ENCODE measurements around the gene CKAP4. TPM values are rescaled to one million over a fixed set of nuclear protein-coding genes. Genes with fewer than 3 reads are reported as not detected.
A peak's percentile ranks its signal among the peaks of the same experiment; 100 is the strongest.

CKAP4 gene
- total and polyA plus RNA-seq, 12 donors = 12.9 to 63.2 (median 45.5) TPM

GRCh38 chr12:106214571-106214970, 33.2 kb downstream of the CKAP4 start:
- peaks cover 0 to 22% (median 10%) of the 10 kb centered on the region in 11 donors for H3K9me3 ChIP-seq
- 67 to 72% methylated on average over 4 of the region's 4 CpGs for WGBS, 2 donors
- H3K4me3 ChIP-seq = no peak overlapping the region
- DNase-seq (no peak), ATAC-seq (no peak)
- intact Hi-C loops (cut with DNase I) = loop anchor here in 1 of 10 donors (10.0 kb wide), 1 partner anchor 800 kb away; no protein-coding TSS in a partner anchor
- TF ChIP-seq CTCF (IDR thresholded peaks at IDR 0.05) = no peak
- H3K36me3 ChIP-seq = no peaks in the 10 kb centered on the region
- no peaks in the 10 kb centered on the region for H3K4me1 ChIP-seq
- peaks cover 0 to 3% (median 0%) of the 10 kb centered on the region in 7 donors for H3K27me3 ChIP-seq
- H3K27ac ChIP-seq = no peak overlapping the region

DNA sequence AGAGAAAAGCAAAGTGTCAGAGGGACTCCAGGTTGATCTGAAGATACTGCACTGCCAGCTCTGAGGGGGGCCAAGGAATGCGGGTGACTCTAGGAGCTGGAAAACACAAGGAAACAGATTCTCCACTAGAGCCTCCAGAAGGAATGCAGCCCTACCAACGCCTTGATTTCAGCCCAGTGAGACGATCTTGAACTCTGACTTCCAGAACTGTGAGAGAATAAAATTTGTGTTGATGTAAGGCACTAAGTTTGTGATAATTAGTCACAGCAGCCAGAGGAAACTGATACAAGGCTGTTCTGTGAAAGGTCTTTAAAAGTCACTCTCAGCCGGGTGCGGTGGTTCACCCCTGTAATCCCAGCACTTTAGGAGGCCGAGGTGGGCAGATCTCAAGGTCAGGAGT, 34.2 kb downstream of the CKAP4 start:
- Histone ChIP-seq H3K36me3 (no peaks in the 10 kb centered on the region), H3K4me1 (no peaks in the 10 kb centered on the region), H3K4me3 (no peak overlapping the region), H3K27ac (no peak overlapping the region), H3K27me3 (peaks cover 0 to 3% (median 0%) of the 10 kb centered on the region in 7 donors), H3K9me3 (peaks cover 0 to 19% (median 10%) of the 10 kb centered on the region in 11 donors)
- intact Hi-C loops (cut with DNase I) = loop anchor here in 1 of 10 donors (10.0 kb wide), 1 partner anchor 799 kb away; no protein-coding TSS in a partner anchor
- no peak for TF ChIP-seq CTCF (IDR thresholded peaks at IDR 0.05)
- 67 to 70% methylated on average over 6 of the region's 6 CpGs for WGBS, 2 donors
- DNase-seq = no peak
- no peak for ATAC-seq

GRCh38 chr12:106211973-106212372, 35.8 kb downstream of the CKAP4 start:
- intact Hi-C loops (cut with DNase I) = loop anchor here in 1 of 10 donors (10.0 kb wide), 1 partner anchor 797 kb away; no protein-coding TSS in a partner anchor
- no peak for TF ChIP-seq CTCF (IDR thresholded peaks at IDR 0.05)
- Histone ChIP-seq H3K4me3 (no peak overlapping the region), H3K4me1 (no peaks in the 10 kb centered on the region), H3K27ac (no peak overlapping the region), H3K27me3 (peaks cover 0 to 3% (median 0%) of the 10 kb centered on the region in 7 donors), H3K36me3 (no peaks in the 10 kb centered on the region), H3K9me3 (peaks cover 0 to 6% (median 0%) of the 10 kb centered on the region in 11 donors)
- WGBS, 2 donors = 81 to 85% methylated on average over 8 of the region's 8 CpGs
- DNase-seq (no peak), ATAC-seq (no peak)

- no peak overlapping the region for H3K4me3 ChIP-seq
- H3K36me3 ChIP-seq = no peaks in the 10 kb centered on the region
- ATAC-seq (peak; percentile 89 to 100 (median 98)), DNase-seq (peak; percentile 51 to 70)
- H3K27me3 ChIP-seq = no peaks in the 10 kb centered on the region
- no peak overlapping the region for H3K27ac ChIP-seq
- peaks cover 0 to 5% (median 0%) of the 10 kb centered on the region in 11 donors for H3K9me3 ChIP-seq
- TF ChIP-seq CTCF (IDR thresholded peaks at IDR 0.05) = peak; percentile 16 to 67 (median 46)
- no peaks in the 10 kb centered on the region for H3K4me1 ChIP-seq
- 16 to 52% methylated on average over 6 of the region's 6 CpGs for WGBS, 2 donors
- intact Hi-C loops (cut with DNase I) = loop anchor here in 5 of 10 donors (2.0 to 10.0 kb wide), 4 partner anchors 51 to 785 kb away; no protein-coding TSS in a partner anchor
Observed at GRCh38 chr12:106205208-106206069, 42.4 kb downstream of the CKAP4 start.

Measured in heart right ventricle (tissue), 16 donors.